ENCODE measurements around the gene PRPF40A. TPM values are rescaled to one million over a fixed set of nuclear protein-coding genes. Genes with fewer than 3 reads are reported as not detected.

Gene PRPF40A
- total RNA-seq, 1 donor from 2014 or later, result 83.0 TPM

DNA sequence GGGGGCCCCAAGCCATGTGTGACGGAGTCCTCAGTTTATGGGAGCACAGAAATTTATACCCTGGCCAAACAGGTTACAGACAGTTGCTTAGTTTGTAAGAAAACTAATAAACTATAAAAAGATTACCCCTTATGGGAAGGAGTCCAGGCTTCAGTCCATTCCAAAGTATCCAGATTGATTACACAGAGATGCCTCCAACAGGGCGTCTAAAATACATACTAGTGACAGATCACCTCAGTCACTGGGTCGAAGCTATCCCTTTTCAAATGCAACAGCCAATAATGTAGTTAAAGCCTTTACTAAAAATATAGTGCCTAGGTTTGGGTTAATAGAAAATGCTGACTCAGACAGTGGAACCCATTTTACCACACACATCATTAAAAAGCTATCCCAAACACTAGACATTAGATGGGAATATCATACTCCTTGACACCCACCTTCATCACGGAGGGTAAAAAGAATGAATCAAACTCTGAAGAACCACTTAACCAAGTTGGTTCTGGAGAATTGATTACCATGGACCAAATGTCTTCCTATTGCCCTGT lies 10.7 kb downstream of the PRPF40A start:
- no peak for DNase-seq (ENCODE audit: extremely low spot score, unreplicated experiment)
- Mint-ChIP-seq H3K27me3 (ENCODE audit: unreplicated experiment) (no peaks in the 10 kb centered on the region), H3K9me3 (ENCODE audit: unreplicated experiment) (peaks cover 8% of the 10 kb centered on the region), H3K4me3 (ENCODE audit: unreplicated experiment) (no peak overlapping the region), H3K36me3 (ENCODE audit: unreplicated experiment) (peaks cover 29% of the 10 kb centered on the region), H3K4me1 (ENCODE audit: unreplicated experiment) (no peaks in the 10 kb centered on the region), H3K27ac (ENCODE audit: unreplicated experiment) (no peak overlapping the region)
- TF ChIP-seq, protein P1, sequence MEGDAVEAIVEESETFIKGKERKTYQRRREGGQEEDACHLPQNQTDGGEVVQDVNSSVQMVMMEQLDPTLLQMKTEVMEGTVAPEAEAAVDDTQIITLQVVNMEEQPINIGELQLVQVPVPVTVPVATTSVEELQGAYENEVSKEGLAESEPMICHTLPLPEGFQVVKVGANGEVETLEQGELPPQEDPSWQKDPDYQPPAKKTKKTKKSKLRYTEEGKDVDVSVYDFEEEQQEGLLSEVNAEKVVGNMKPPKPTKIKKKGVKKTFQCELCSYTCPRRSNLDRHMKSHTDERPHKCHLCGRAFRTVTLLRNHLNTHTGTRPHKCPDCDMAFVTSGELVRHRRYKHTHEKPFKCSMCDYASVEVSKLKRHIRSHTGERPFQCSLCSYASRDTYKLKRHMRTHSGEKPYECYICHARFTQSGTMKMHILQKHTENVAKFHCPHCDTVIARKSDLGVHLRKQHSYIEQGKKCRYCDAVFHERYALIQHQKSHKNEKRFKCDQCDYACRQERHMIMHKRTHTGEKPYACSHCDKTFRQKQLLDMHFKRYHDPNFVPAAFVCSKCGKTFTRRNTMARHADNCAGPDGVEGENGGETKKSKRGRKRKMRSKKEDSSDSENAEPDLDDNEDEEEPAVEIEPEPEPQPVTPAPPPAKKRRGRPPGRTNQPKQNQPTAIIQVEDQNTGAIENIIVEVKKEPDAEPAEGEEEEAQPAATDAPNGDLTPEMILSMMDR (IDR thresholded peaks at IDR 0.05), result no peak

DNA sequence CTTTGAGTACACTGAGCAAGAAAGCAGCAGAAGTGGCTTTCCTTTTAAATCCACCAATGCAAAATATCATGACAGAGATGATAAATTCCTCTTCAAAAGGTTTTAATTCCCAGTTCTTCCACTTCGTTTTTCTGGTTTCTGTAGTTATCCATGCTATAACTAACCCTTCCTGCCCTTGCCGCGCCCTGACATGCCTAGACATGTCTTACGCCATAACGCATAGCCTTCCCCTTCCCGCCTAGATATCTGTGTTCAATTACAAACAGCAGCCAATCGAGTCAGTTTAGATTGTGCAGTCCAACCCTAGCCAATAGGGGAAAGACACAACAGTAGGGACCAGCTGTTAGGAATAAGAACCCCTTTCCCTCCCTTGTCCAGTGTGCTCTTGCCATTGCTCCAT lies 16.1 kb downstream of the PRPF40A start:
- peak overlapping the region; percentile 57 for H3K27ac Mint-ChIP-seq (ENCODE audit: unreplicated experiment)
- H3K27me3 Mint-ChIP-seq (ENCODE audit: unreplicated experiment), result no peaks in the 10 kb centered on the region

DNA sequence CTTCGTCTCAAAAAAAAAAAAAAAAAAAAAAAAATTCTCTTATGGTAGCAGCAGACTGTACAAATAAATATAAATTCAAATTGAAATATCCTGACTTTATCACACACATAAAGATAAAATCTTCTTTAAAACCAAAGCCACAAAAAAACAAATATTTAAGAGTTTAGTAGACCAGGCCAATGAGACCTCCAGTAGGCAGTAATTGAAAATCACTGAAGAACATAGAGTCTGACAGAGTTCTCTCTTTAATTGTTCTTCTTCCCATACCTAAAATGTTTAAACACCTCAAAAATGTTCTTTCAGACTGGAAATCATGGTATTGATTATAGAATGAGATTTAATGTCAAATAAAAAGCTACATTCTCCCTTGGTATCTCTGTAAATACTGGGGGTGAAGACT lies 20.8 kb downstream of the PRPF40A start:
- Mint-ChIP-seq H3K9me3 (ENCODE audit: unreplicated experiment) (peaks cover 5% of the 10 kb centered on the region), H3K27ac (ENCODE audit: unreplicated experiment) (peak overlapping the region; percentile 41), H3K36me3 (ENCODE audit: unreplicated experiment) (peaks cover under 1% of the 10 kb centered on the region), H3K4me1 (ENCODE audit: unreplicated experiment) (peaks cover 35% of the 10 kb centered on the region), H3K27me3 (ENCODE audit: unreplicated experiment) (no peaks in the 10 kb centered on the region), H3K4me3 (ENCODE audit: unreplicated experiment) (no peak overlapping the region)
- DNase-seq (ENCODE audit: extremely low spot score, unreplicated experiment), result no peak
- TF ChIP-seq, protein P1 (IDR thresholded peaks at IDR 0.05), result no peak

More for the DNA sequence above, 16.1 kb downstream of the PRPF40A start:
- peaks cover 6% of the 10 kb centered on the region for H3K36me3 Mint-ChIP-seq (ENCODE audit: unreplicated experiment)
- H3K4me1 Mint-ChIP-seq (ENCODE audit: unreplicated experiment), result peaks cover 12% of the 10 kb centered on the region
- peaks cover 7% of the 10 kb centered on the region for H3K9me3 Mint-ChIP-seq (ENCODE audit: unreplicated experiment)
- H3K4me3 Mint-ChIP-seq (ENCODE audit: unreplicated experiment), result no peak overlapping the region
- TF ChIP-seq, protein P1 (IDR thresholded peaks at IDR 0.05), result no peak
- DNase-seq (ENCODE audit: extremely low spot score, unreplicated experiment), result no peak

DNA sequence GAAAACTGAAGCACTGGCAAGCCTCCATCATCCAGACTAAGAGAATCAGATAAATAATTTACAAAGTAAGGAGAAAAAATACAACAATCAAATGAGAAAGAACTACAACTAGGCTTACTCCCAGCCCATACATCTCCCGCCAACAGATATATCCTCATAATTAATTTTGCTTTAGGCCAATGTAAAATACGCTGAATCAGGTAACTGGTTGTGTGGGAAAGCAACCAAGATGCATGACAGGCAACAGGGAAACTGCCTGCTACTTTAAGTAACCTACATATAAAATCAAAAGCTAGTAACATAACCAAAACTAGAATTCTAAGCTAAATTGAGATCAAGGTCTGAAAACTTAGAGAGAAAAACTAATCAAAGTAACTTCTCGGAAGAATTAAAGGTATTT lies 21.5 kb downstream of the PRPF40A start:
- Mint-ChIP-seq H3K4me1 (ENCODE audit: unreplicated experiment) (peaks cover 35% of the 10 kb centered on the region), H3K36me3 (ENCODE audit: unreplicated experiment) (peaks cover 3% of the 10 kb centered on the region), H3K27ac (ENCODE audit: unreplicated experiment) (peak overlapping the region; percentile 38), H3K27me3 (ENCODE audit: unreplicated experiment) (no peaks in the 10 kb centered on the region), H3K9me3 (ENCODE audit: unreplicated experiment) (no peaks in the 10 kb centered on the region), H3K4me3 (ENCODE audit: unreplicated experiment) (no peak overlapping the region)
- no peak for DNase-seq (ENCODE audit: extremely low spot score, unreplicated experiment)
- TF ChIP-seq, protein P1 (IDR thresholded peaks at IDR 0.05), result no peak

DNA sequence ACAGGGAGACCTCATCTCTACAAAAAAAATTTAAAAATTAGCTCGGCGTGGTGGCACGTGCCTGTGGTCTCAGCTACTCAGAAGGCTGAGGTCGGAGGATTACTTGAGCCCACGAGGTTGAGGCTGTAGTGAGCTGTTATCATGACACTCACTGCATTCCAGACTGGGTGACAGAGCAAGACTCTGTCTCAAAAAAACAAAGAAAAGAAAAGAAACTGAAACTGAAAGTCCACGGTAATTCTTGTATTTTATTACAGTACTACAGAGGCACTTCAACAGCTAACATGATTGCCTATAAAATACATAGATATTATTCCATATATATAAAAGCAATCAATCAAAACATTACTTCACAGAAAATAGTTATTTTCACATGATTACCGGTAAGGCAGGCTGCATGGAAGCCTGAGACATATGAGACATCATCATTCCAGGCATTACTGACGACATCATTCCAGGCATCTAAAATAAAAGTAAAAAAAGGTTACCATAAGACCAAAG lies 23.1 kb downstream of the PRPF40A start:
- Mint-ChIP-seq H3K4me1 (ENCODE audit: unreplicated experiment) (peaks cover 35% of the 10 kb centered on the region), H3K27me3 (ENCODE audit: unreplicated experiment) (no peaks in the 10 kb centered on the region), H3K9me3 (ENCODE audit: unreplicated experiment) (no peaks in the 10 kb centered on the region), H3K4me3 (ENCODE audit: unreplicated experiment) (peak overlapping the region; percentile 81), H3K36me3 (ENCODE audit: unreplicated experiment) (peaks cover 3% of the 10 kb centered on the region), H3K27ac (ENCODE audit: unreplicated experiment) (peak overlapping the region; percentile 99)
- no peak for DNase-seq (ENCODE audit: extremely low spot score, unreplicated experiment)
- TF ChIP-seq, protein P1 (IDR thresholded peaks at IDR 0.05), result no peak
